PC-3 (cell line): Measurements from ENCODE around the gene NELFA.

Source experiments
- EZH2 ChIP-seq: fragments of 300-600 bp; sonication (generic); IDR thresholded peaks from one replicate; pipeline ENCODE4 v1.6.1; 2017; ENCODE audit warnings: antibody characterized with exemption, mild to moderate bottlenecking, low read length; ENCODE audit not compliant: unreplicated experiment
- EZH2phosphoT487 ChIP-seq: fragments of 300-600 bp; sonication (generic); IDR thresholded peaks from 2 replicates; pipeline ENCODE4 v1.6.1; 2018; ENCODE audit warnings: mild to moderate bottlenecking, antibody characterized with exemption, low read length, borderline replicate concordance
- TF ChIP-seq, protein P1 (sequence below): fragments of 300-600 bp; sonication (generic); conservative IDR thresholded peaks from 2 replicates; pipeline ENCODE4 v1.5.1; 2017; ENCODE audit warnings: antibody characterized with exemption, low read depth, mild to moderate bottlenecking, low read length

DNA sequence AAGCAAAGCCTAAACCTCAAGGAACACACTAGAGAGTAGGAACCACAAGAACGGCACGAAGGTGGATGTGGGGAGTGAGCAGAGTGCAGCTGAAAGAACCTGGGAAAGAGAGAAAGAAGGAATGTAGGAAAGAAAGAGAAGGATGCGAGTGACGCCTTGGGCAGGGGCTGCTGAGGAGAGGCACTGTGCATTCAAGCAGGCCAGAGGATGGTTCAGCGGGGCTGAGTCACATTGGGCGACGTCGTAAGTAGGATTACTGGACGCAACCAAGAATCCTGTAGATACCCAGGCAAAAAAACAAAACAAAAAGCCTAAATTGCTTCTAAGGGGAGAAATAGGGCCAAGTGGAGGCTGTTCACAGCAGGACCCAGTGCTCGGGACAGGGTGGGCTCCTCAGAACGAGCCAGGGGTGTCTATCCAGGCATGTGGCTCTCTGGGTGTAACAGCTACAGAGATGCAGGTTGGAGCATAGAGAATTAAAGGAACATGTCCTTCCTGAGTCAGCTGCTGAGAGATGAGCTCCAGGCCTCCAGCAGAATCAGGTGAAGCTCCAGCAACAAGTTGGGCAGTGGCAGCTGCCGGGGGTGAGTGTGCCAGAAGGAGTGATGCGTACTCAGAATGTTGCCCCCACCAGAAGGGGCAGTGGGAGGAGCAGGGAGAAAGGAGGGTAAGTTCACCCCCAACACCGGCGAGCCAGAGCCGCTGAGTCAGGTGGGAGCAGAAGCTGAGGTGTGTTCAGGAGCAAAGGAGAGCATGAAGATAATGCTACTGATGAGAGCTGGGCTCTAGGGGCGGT is 38.6 kb downstream of the NELFA start:
- TF ChIP-seq, protein P1, sequence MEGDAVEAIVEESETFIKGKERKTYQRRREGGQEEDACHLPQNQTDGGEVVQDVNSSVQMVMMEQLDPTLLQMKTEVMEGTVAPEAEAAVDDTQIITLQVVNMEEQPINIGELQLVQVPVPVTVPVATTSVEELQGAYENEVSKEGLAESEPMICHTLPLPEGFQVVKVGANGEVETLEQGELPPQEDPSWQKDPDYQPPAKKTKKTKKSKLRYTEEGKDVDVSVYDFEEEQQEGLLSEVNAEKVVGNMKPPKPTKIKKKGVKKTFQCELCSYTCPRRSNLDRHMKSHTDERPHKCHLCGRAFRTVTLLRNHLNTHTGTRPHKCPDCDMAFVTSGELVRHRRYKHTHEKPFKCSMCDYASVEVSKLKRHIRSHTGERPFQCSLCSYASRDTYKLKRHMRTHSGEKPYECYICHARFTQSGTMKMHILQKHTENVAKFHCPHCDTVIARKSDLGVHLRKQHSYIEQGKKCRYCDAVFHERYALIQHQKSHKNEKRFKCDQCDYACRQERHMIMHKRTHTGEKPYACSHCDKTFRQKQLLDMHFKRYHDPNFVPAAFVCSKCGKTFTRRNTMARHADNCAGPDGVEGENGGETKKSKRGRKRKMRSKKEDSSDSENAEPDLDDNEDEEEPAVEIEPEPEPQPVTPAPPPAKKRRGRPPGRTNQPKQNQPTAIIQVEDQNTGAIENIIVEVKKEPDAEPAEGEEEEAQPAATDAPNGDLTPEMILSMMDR, result no peak
- TF ChIP-seq EZH2phosphoT487, result no peak
- TF ChIP-seq EZH2, result no peak
